HG03469 (cell line): ENCODE measurements around the gene SMARCA4.

ENCODE experiments used
- ATAC-seq: cut with Tn5 transposase; IDR thresholded peaks from one replicate; pipeline ENCODE4 v1.9.1; 2021; ENCODE audit warnings: mild to moderate bottlenecking, moderate library complexity, moderate number of reproducible peaks; ENCODE audit not compliant: unreplicated experiment

The SMARCA4 gene

DNA sequence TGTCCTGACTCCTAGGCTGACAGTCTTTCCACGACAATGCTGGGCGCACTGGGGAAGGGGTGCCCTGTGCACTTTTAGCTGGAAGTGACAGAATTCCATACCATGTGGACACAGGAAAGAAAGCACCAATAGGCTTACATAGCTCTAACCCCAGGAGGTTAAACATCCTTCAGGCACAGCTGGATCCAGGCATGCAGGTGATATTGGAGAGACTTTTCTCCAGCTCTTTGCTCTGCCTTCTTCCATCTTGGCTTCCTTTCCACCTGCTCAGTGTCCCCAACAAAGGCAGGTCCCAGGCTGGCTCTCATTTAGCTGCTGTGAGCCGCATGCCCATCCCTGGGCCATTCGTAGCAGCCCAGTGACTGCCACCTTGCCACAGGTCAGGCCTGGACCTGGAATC lies 67.3 kb downstream of the SMARCA4 start:
- ATAC-seq, result no peak

DNA sequence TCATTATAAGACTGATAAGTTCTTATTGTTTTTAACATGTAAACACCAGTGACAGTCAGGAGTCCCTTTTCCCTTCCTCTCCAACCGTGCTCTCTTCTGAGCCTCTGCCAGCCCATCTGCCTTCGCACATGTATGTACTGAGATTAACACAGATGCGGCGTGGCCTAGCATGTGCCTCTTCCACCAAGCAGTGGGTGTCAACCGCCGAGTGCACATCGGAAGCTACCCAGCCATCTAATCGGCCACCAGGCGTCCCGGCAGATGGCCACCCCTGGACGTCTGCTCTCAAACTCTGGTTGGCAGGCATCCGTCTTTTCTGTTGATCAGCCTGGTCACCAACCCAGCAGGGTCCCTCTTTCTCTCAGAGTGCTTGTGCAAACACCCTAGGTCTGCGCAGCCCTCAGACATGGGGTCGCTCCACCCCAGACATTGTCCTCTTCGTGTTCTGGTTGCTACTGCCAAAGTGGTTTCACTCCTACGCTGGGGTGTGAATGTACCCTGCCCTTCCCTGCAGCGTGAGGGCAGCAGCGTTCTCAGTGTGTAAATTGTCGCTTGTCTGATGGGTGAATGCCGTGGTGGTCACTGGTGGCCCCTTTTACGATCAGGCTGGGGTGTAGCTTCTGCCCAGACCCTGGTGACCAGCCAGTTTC lies 70.7 kb downstream of the SMARCA4 start:
- no peak for ATAC-seq

GRCh38 chr19:11033251-11033650 lies 72.4 kb downstream of the SMARCA4 start:
- no peak for ATAC-seq

- no peak for ATAC-seq
These were observed 72.9 kb downstream of the SMARCA4 start for GRCh38 chr19:11033763-11034162.

DNA sequence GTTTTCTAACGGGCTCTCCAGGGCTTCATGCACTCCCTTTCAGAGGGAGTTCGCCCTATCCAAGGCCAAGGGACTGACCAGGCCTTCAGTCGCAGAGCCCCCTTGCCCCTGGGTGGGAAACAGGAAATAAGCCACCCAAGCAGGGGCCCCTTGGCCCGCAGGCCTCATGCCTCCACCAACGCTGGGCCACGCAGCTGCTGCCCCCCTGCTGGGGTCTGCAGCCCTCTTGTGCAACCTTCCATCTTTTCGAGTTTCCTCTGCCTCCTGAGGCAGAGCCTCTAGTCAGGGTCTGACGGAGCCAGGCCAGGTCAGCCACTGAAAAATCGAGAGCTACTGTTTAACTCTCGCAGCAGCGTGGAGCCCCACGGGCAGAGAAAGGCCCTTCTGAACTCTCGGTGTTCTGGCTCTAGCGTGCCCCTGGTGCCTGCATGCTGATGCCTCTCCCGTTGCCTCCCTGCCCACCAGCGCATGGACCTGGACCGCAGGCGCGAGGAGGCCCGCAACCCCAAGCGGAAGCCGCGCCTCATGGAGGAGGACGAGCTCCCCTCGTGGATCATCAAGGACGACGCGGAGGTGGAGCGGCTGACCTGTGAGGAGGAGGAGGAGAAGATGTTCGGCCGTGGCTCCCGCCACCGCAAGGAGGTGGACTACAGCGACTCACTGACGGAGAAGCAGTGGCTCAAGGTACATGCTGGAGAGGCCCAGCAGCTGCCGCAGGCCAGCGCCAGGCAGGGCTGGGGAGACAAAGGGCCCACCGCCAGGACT lies 73.8 kb downstream of the SMARCA4 start:
- no peak for ATAC-seq

DNA sequence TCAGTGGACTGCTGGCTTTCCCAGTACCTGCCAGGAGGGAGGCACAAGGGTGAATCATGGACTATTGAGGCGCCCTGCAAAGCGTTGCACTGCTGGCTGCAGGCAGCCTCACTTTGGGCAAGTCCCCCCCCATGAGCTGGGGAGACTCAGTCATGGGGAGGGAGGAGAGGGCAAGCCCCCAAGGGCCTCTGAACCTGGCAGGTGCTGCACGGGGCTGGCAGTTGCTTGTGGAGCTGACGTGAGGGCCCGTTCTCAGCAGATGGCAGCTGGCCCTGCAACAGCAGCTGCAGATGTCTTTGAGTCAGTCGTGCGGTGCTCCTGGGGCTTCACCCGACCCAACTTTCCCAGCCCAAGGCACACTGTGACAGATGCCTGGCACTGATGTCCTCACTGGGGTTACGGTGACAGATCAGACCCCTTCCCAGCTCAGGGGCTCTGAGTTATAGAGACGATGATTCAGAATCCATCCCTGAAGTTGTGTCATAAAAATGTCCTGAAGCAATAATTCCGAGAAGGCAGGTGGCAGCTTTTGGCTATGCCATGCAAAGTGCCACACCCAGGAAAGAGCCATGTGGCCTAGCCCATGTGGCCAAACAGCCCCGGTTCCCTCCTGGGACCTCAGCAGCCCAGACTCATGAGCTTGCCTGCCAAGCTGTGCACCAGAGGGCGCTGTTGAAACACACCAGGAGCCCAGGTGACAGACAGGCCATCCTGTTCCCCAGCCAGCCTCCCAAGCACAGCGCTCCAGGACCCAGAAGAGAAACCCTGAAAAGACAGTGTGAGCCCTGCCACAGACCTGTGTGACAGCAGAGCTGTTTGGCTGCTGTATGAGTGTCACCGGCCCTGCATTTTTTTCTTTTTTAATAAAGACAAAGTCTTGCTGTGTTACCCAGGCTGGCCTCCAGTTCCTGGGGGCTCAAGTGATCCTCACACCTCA lies 74.9 kb downstream of the SMARCA4 start:
- no peak for ATAC-seq

GRCh38 chr19:11038511-11038910 lies 77.7 kb downstream of the SMARCA4 start:
- ATAC-seq, result no peak

DNA sequence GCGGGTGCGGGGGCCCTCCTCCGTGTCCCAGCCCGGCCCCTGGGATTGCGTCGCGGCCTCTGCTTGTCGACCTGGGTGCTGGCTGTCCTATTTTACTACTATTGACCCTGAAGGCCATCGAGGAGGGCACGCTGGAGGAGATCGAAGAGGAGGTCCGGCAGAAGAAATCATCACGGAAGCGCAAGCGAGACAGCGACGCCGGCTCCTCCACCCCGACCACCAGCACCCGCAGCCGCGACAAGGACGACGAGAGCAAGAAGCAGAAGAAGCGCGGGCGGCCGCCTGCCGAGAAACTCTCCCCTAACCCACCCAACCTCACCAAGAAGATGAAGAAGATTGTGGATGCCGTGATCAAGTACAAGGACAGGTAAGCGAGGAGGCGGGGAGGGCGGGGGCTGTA lies 80.4 kb downstream of the SMARCA4 start:
- no peak for ATAC-seq

- no peak for ATAC-seq
These were observed 81.3 kb downstream of the SMARCA4 start for GRCh38 chr19:11041966-11042627.

DNA sequence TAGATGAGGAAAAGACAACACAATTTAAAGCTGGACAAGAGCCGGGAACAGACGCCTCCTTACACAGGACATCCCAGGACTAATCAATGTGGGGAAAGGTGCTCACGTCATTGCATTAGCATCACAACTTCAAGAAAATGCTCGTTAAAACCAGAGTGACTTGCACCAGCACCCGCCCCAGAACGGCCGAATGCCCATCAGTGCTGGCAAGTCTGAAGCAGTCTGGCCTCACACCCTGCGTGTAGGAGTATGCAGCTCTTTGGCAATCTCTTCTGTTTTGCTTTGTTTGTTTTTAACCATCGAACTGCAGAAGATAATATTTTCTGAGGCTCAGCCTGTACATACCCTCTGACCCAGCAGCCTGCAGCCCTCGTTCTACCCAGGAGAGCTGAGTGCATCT lies 83.6 kb downstream of the SMARCA4 start:
- no peak for ATAC-seq

- ATAC-seq, result no peak
These were observed 84.7 kb downstream of the SMARCA4 start for GRCh38 chr19:11045536-11045935.

GRCh38 chr19:11046605-11047354 lies 86.0 kb downstream of the SMARCA4 start:
- ATAC-seq, result no peak

DNA sequence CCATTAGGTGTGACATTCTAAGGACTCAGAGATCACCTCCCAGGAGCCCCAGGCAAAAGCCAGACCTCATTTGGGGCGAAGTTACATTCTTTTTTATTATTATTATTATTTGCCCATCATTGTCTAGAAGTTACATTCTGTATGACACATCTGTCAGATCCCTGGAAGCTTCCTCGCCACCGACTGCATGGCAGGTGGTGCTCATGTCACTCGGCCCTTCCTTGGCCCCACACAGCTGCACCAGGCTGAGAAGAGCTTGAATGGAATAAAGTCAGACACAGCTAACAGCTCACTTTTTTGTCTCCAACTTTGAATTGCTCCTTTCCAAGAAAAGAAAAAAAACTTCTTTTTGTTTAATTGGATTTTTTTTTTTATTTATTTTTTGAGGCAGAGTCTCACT lies 87.0 kb downstream of the SMARCA4 start:
- no peak for ATAC-seq

DNA sequence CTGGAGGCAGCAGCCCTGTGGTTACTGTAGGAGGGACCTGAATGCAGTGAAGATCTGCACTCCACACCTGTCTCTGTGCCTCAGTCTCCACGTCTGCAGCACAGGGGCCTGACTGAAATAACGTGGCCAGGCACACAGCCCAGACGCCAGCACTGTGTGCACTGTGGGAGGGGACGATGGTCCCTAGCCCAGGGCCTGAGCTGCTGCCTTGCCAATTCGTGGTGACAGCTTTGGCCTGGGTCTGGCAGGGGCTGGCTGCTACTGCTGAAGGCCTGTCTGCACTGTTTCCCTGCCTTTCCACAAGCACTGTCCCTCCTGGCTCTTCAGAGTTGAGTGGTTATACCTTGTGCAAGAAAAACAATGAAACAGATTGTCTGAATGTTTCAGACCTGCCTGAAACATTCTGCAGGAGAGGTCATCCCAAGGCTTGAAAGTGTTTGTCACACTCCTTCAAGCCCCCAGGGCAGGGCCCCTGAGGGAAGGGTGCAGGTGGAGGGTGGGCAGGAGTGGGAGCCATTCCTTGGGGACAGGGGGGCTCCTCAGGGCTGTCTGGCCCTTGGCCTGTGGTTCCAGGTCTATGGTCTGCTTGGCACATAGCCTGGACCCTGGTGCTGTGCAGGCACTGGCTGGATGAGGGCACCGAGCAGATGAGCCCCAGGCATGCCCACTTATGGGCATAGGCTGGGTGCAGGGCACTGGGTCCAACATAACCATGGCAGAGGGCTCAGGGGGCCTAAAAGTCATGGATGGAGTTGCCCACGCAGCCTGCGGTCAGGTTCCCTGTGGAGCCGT lies 89.7 kb downstream of the SMARCA4 start:
- no peak for ATAC-seq

DNA sequence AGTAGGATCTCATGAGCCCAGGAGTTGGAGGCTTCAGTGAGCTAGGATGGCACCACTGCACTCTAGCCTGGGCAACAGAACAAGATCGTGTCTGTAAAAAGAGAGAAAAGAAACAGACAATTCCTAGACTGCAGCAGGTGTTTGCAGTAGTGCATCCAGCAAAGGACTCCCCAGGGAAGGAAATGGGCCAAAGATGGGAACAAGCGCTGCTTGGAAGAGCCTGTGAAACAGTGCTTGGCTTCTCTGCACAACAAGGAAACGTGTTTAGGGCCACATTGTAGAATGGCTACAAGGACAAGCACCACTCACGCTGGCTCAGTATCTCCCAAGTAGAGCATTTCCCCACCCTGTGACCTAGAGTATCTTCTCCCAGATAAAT lies 93.0 kb downstream of the SMARCA4 start:
- ATAC-seq, result no peak

DNA sequence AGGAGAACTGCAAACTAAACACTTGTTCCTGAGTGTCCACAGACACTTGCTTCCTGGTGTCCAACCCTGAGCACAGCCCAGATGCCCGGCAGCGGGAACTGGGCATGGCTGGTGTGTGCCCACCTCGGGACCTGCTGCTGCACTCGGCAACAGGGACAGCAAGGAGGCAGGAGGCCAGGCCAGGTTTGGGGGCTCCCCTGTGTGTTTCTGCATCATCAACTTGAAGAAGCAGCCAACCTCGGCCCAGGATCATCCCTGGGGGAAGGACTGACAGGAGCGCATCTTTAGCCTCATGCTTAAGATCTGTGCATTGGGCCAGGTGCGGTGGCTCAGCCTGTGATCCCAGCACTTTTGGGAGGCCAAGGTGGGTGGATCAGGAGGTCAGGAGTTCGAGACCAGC lies 93.4 kb downstream of the SMARCA4 start:
- ATAC-seq, result no peak

DNA sequence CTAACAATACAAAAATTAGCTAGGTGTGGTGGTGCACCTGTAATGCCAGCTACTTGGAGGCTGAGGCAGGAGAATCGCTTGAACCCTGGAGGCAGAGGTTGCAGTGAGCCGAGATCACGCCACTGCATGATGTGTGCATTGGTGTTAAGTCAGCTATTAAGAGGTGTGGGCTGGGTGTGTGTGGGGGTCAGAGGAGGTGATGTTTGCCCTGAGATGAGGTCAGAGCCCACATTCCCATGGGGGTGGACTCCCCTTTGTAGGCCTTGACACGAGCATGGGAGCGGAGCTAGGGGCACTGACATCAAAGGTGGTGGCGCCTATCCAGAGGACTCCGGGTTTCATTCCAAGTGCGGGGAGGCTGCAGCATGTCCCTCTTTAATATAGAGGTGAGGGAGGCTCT lies 93.8 kb downstream of the SMARCA4 start:
- no peak for ATAC-seq

DNA sequence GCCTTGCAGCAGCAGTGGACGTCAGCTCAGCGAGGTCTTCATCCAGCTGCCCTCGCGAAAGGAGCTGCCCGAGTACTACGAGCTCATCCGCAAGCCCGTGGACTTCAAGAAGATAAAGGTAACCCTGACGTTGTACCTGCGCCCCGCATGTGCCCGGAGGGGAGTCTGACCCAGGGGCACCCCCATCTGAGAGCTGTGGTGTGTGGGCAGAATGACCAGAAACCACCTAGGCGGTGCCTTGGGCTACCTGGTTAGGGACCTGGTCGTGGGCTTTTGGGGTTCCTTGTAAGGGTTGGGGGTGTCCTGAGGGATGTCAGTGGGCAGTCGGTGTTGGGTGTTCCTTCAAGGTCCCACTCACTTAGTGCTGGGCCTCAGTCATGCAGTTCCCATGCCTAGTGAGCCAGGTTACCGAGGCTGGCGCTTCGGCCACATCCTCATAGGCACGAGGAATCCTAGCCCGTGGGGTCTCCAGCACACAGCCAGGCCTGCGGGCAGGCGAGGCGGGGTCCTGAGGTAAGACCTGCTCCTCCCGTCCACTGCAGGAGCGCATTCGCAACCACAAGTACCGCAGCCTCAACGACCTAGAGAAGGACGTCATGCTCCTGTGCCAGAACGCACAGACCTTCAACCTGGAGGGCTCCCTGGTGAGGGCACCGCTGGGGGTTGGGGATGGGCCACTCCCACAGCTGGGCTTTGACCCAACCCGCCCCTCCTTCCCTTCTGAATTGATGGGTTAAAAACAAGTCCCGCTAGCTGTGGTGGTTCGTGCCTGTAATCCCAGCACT lies 97.6 kb downstream of the SMARCA4 start:
- ATAC-seq, result no peak
